Uterus (tissue), 4 donors: Measurements from ENCODE around the gene TNRC6A. TPM values are rescaled to one million over a fixed set of nuclear protein-coding genes. Genes with fewer than 3 reads are reported as not detected.
"Not testable (repeated sequence)": the region's sequence is repeated elsewhere in the genome, so short reads cannot be mapped to it uniquely, and the experiment has no call there.

Experiments used
- DNase-seq, 2 donors: peaks; one replicate each; pipeline ENCODE4 v3.0.0-alpha.2; 2019 to 2020
- H3K27ac ChIP-seq, 2 donors: fragments of 200-600 bp; sonication (generic); 1 replicate in 1 of 2; 2 replicates in 1 of 2; pipeline ENCODE4 v1.5.1; 2016 to 2018
- H3K27me3 ChIP-seq, 2 donors: fragments of 200-600 bp; sonication (generic); one replicate each; pipeline ENCODE4 v1.5.1; 2018 to 2019; ENCODE audit warnings: control low read depth in 1 of 2
- H3K36me3 ChIP-seq, 2 donors: fragments of 200-600 bp; sonication (generic); one replicate each; pipeline ENCODE4 v1.5.1; 2019; ENCODE audit warnings: control low read depth in 1 of 2
- H3K4me1 ChIP-seq, 2 donors: fragments of 200-600 bp; sonication (generic); one replicate each; pipeline ENCODE4 v1.5.1; 2018 to 2019; ENCODE audit warnings: control low read depth in 1 of 2
- H3K4me3 ChIP-seq, 2 donors: fragments of 200-600 bp; sonication (generic); 1 replicate in 1 of 2; 2 replicates in 1 of 2; pipeline ENCODE4 v1.5.1; 2018 to 2019; ENCODE audit warnings: mild to moderate bottlenecking in 1 of 2
- H3K9me3 ChIP-seq, 2 donors: fragments of 200-600 bp; sonication (generic); one replicate each; pipeline ENCODE4 v1.5.1; 2019; ENCODE audit warnings: control low read depth in 1 of 2
- CTCF ChIP-seq, 4 experiments: fragments of 200-600 bp in 2 of 4; fragments of 450-650 bp in 2 of 4; sonication (generic) in 2 of 4; IDR thresholded peaks; one replicate each; pipeline ENCODE4 v1.5.1; 2016 to 2019; ENCODE audit warnings: antibody characterized with exemption in 4 of 4, mild to moderate bottlenecking in 2 of 4, moderate library complexity in 1 of 4
- POLR2A ChIP-seq, 2 donors: fragments of 450-650 bp; IDR thresholded peaks; one replicate each; pipeline ENCODE4 v1.6.1; 2016; ENCODE audit warnings: antibody characterized with exemption in 2 of 2, mild to moderate bottlenecking in 1 of 2, moderate library complexity in 1 of 2
- intact Hi-C: fragments of 100-400 bp; cut with DNase I; formaldehyde crosslinking; loops from one replicate; pipeline ENCODE4 v1.15.1; 2023; ENCODE audit warnings: low total_unique reads
- total RNA-seq, 4 donors: library from RNA; depleted of rRNA in 3 of 4; stranded (reverse); fragments of >200 nt in 3 of 4; gene quantifications; one replicate each; pipeline versions ENCODE4 v1.1.0 to v1.2.4, GENCODE V29; 2014 to 2023
- donor health status: DM: yes; HTN: yes; CAD: no.

Gene TNRC6A
- total RNA-seq, 4 donors from 2014 or later: 22.6 to 109 (median 49.2) TPM

- no peak overlapping the region for H3K4me3 ChIP-seq
- no peak for DNase-seq
- no peaks in the 10 kb centered on the region for H3K9me3 ChIP-seq
- H3K4me1 ChIP-seq: no peaks in the 10 kb centered on the region
- TF ChIP-seq POLR2A (IDR thresholded peaks at IDR 0.05): no peak
- TF ChIP-seq CTCF (IDR thresholded peaks at IDR 0.05): no peak
- H3K27me3 ChIP-seq: no peaks in the 10 kb centered on the region
- H3K36me3 ChIP-seq: no peaks in the 10 kb centered on the region
- intact Hi-C loops: no loop called here
- H3K27ac ChIP-seq: no peak overlapping the region
Observed at GRCh38 chr16:24839347-24839972, 110.0 kb downstream of the TNRC6A start.

- intact Hi-C loops: no loop called here
- no peak overlapping the region for H3K4me3 ChIP-seq
- TF ChIP-seq POLR2A (IDR thresholded peaks at IDR 0.05) (no peak), CTCF (IDR thresholded peaks at IDR 0.05) (no peak)
Observed at GRCh38 chr16:24841291-24841690, 111.8 kb downstream of the TNRC6A start.

GRCh38 chr16:24844101-24845030, 114.9 kb downstream of the TNRC6A start:
- no peaks in the 10 kb centered on the region for H3K27me3 ChIP-seq
- H3K9me3 ChIP-seq: no peaks in the 10 kb centered on the region
- H3K27ac ChIP-seq: no peak overlapping the region
- H3K4me1 ChIP-seq: no peaks in the 10 kb centered on the region
- no peak overlapping the region for H3K4me3 ChIP-seq
- intact Hi-C loops: no loop called here
- TF ChIP-seq POLR2A (IDR thresholded peaks at IDR 0.05) (no peak), CTCF (IDR thresholded peaks at IDR 0.05) (no peak)
- DNase-seq: no peak
- H3K36me3 ChIP-seq: no peaks in the 10 kb centered on the region

More at GRCh38 chr16:24841291-24841690, 111.8 kb downstream of the TNRC6A start:
- no peaks in the 10 kb centered on the region for H3K4me1 ChIP-seq
- no peaks in the 10 kb centered on the region for H3K9me3 ChIP-seq
- no peak overlapping the region for H3K27ac ChIP-seq
- no peak for DNase-seq
- H3K36me3 ChIP-seq: no peaks in the 10 kb centered on the region
- no peaks in the 10 kb centered on the region for H3K27me3 ChIP-seq

- H3K27me3 ChIP-seq, H3K27ac ChIP-seq, H3K9me3 ChIP-seq, DNase-seq, H3K4me3 ChIP-seq, H3K4me1 ChIP-seq, H3K36me3 ChIP-seq, intact Hi-C loops: not testable (repeated sequence)
Observed at GRCh38 chr16:24845031-24845365, 115.5 kb downstream of the TNRC6A start.

- no peak within 1 kb of the TSS for H3K4me3 ChIP-seq
- no peaks in the 10 kb centered on the region for H3K4me1 ChIP-seq
- no peak for DNase-seq
- no peaks in the 10 kb centered on the region for H3K9me3 ChIP-seq
- intact Hi-C loops: no loop called here
- H3K27me3 ChIP-seq: no peaks in the 10 kb centered on the region
- no peaks in the 10 kb centered on the region for H3K36me3 ChIP-seq
- no peak for TF ChIP-seq POLR2A (IDR thresholded peaks at IDR 0.05)
- TF ChIP-seq CTCF (IDR thresholded peaks at IDR 0.05): no peak
- H3K27ac ChIP-seq: no peak within 1 kb of the TSS
Observed at GRCh38 chr16:24845726-24846547, 116.5 kb downstream of the TNRC6A start, which contains the start of gene SLC5A11. Gene SLC5A11, plus strand, starts transcription at chr16:24845963. Its CDS starts 12,681 bp downstream, at chr16:24858644.
